Stimulated activated CD4-positive, alpha-beta T cell treated with anti-CD3 and anti-CD28 coated beads, Interleukin-1b, Interleukin-23, amount 100 ng/mL, for 1 hour (primary cell): Measurements from ENCODE around the gene CES2.
"Not testable (repeated sequence)": the region's sequence is repeated elsewhere in the genome, so short reads cannot be mapped to it uniquely, and the experiment has no call there.

ENCODE experiments used
- DNase-seq, 2 donors: peaks; one replicate each; pipeline ENCODE4 v3.0.0-alpha.2; 2020; ENCODE audit warnings: low read depth in 2 of 2

Gene CES2

DNA sequence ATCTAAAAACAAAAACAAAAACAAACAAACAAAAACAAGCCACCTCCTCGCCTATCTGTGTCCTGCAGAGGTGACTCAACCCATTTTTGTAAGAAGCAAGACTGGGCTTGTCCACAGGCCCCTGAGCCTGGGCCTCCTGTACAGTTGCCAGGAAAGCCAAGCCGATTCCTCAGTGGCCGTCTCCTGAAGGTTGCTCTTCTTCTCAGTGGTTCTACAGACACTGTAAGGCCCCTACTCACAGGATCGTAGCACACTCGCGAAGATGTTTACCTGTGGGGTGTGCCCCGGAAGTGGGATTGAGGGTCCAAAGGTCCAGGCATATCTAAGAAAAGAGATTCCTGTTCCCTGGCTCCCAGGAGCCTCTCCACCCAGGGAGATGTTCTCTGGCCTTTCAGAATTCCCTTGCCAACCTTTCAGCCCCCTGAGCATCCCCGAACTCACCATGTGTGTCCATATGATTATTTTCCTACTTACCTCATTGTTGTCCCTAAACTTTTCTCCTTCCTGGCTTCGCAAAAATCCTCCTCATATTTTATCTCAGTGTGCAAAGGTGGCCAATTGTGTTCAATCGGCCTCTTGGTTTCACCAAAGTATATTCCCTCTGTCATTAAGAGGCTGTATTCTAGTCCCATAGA, 18.3 kb downstream of the CES2 start:
- DNase-seq: no peak

GRCh38 chr16:66954097-66954659, 18.9 kb downstream of the CES2 start:
- DNase-seq: peak; percentile 37 to 52

- not testable (repeated sequence) for DNase-seq
Observed at GRCh38 chr16:66955363-66956153, 20.2 kb downstream of the CES2 start.

DNA sequence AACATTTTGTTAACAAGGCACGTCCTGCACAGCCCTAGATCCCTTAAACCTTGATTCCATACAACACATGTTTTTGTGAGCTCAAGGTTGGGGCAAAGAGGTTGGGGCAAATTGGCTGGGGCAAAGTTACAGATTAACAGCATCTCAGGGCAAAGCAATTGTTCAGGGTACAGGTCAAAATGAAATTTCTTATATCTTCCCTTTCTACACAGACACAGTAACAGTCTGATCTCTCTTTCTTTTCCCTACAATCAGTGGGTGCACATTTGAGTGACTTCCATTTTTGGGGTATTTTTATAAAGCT, 20.8 kb downstream of the CES2 start:
- not testable (repeated sequence) for DNase-seq

GRCh38 chr16:66958857-66959703, 23.8 kb downstream of the CES2 start:
- no peak for DNase-seq

DNA sequence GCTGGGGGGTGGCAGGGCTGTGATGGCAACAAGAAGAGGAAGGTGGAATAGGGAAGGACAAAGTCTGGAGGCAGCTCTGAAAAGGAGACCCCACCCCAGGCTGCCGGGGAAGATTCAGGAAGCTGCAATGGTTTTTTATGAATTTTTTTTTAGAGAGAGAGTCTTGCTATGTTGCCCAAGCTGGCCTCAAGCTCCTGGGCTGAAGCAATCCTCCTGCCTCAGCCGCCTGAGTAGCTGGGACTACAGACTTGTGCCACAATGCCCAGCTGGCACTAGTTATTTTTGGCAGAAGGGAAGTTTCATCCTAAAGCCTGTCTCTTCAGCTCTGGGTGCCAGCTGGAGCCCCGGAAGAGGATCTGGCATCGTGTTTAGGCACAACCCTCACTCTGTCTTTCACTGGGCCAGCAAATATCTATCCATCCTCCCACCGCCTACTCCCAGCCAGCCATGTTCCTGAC, 24.4 kb downstream of the CES2 start:
- DNase-seq: no peak

GRCh38 chr16:66960270-66960669, 25.0 kb downstream of the CES2 start:
- no peak for DNase-seq

GRCh38 chr16:66961065-66961744, 25.9 kb downstream of the CES2 start, which contains the start of gene CES3:
Gene CES3, plus strand, starts transcription at chr16:66961266. Its CDS starts 42 bp downstream, at chr16:66961308.
- DNase-seq: no peak

GRCh38 chr16:66961914-66962313, 26.6 kb downstream of the CES2 start:
- DNase-seq: no peak

- no peak for DNase-seq
Observed at GRCh38 chr16:66964049-66964448, 28.7 kb downstream of the CES2 start.

GRCh38 chr16:66968847-66969246, 33.5 kb downstream of the CES2 start:
- no peak for DNase-seq

- no peak for DNase-seq
Observed at GRCh38 chr16:66970775-66971720, 35.7 kb downstream of the CES2 start.

GRCh38 chr16:66972983-66973382, 37.7 kb downstream of the CES2 start:
- no peak for DNase-seq

GRCh38 chr16:66973716-66974115, 38.4 kb downstream of the CES2 start:
- no peak for DNase-seq

DNA sequence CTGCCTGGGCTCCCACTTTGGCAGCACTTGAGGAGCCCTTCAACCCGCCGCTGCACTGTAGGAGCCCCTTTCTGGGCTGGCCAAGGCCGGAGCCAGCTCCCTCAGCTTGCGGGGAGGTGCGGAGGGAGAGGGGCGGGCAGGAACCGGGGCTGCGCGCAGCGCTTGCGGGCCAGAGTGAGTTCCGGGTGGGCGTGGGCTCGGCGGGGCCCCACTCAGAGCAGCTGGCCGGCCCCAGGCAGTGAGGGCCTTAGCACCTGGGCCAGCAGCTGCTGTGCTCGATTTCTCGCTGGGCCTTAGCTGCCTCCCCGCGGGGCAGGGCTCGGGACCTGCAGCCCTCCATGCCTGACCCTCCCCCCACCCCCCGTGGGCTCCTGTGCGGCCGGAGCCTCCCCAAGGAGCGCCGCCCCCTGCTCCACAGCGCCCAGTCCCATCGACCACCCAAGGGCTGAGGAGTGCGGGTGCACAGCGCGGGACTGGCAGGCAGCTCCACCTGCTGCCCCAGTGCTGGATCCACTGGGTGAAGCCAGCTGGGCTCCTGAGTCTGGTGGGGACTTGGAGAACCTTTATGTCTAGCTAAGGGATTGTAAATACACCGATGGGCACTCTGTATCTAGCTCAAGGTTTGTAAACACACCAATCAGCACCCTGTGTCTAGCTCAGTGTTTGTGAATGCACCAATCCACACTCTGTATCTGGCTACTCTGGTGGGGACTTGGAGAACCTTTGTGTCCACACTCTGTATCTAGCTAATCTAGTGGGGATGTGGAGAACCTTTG, 39.0 kb downstream of the CES2 start:
- DNase-seq: not testable (repeated sequence)

DNA sequence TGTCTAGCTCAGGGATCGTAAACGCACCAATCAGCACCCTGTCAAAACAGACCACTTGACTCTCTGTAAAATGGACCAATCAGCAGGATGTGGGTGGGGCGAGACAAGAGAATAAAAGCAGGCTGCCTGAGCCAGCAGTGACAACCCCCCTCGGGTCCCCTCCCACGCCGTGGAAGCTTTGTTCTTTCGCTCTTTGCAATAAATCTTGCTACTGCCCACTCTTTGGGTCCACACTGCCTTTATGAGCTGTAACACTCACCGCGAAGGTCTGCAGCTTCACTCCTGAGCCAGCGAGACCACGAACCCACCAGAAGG, 39.6 kb downstream of the CES2 start:
- not testable (repeated sequence) for DNase-seq

DNA sequence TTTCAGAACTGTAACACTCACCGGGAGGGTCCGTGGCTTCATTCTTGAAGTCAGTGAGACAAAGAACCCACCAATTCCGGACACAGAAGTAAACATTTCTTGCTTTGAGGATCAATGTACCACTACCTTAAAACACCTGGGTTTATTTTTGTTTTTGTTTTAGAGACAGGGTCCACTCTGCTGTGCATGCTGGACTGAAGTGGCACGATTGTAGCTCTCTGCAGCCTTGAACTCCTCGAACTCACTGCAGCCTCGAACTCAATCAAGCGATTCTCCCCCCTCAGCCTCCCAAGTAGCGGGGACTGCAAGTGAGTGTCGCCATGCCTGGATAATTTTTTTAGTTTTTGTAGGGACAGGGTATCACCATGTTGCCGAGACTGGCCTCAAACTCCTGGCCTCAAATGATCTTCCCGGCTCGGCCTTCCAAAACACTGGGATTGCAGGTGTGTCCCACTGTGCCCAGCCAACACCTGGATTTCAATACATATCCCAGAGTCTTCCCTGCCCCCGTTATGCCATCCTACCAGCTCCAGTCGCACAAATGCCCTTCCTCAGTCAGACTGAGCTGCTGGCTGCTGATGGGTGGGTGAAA, 40.1 kb downstream of the CES2 start:
- no peak for DNase-seq

- no peak for DNase-seq
Observed at GRCh38 chr16:66976746-66977145, 41.4 kb downstream of the CES2 start.
